Endothelial cell (in vitro differentiated cells): ENCODE results near the gene OR1M1. TPM values are rescaled to one million over a fixed set of nuclear protein-coding genes. Genes with fewer than 3 reads are reported as not detected.
A peak's percentile ranks its signal among the peaks of the same experiment; 100 is the strongest.

Experiments used
- DNase-seq: peaks from one replicate; pipeline ENCODE4 v3.0.0; 2021; ENCODE audit warnings: low spot score
- H3K27ac Mint-ChIP-seq: one replicate; pipeline ENCODE4 v1.8.0; 2021; ENCODE audit warnings: mixed read lengths, inconsistent platforms; ENCODE audit not compliant: unreplicated experiment
- H3K27me3 Mint-ChIP-seq: one replicate; pipeline ENCODE4 v1.8.0; 2021; ENCODE audit warnings: mild to moderate bottlenecking, moderate library complexity, mixed read lengths, inconsistent platforms; ENCODE audit not compliant: unreplicated experiment
- H3K36me3 Mint-ChIP-seq: one replicate; pipeline ENCODE4 v1.8.0; 2021; ENCODE audit warnings: mild to moderate bottlenecking, low read depth, mixed read lengths, inconsistent platforms; ENCODE audit not compliant: unreplicated experiment
- H3K4me1 Mint-ChIP-seq: one replicate; pipeline ENCODE4 v1.8.0; 2021; ENCODE audit warnings: mild to moderate bottlenecking, mixed read lengths, inconsistent platforms; ENCODE audit not compliant: unreplicated experiment
- H3K4me3 Mint-ChIP-seq: one replicate; pipeline ENCODE4 v1.8.0; 2021; ENCODE audit warnings: mild to moderate bottlenecking, mixed read lengths, inconsistent platforms; ENCODE audit not compliant: unreplicated experiment
- H3K9me3 Mint-ChIP-seq: one replicate; pipeline ENCODE4 v1.8.0; 2021; ENCODE audit warnings: mixed read lengths, inconsistent platforms; ENCODE audit not compliant: unreplicated experiment
- CTCF ChIP-seq: fragments of 200-600 bp; sonication (generic); IDR thresholded peaks from one replicate; pipeline ENCODE4 v1.5.0; 2021; ENCODE audit warnings: antibody characterized with exemption; ENCODE audit not compliant: unreplicated experiment
- long read RNA-seq: library from polyadenylated mRNA; unstranded; transcript quantifications from one replicate; pipeline ENCODE4 v2.0.0, GENCODE V29; 2020; ENCODE audit not compliant: unreplicated experiment
- total RNA-seq: library from RNA; stranded (reverse); fragmentation: NEBNext Ultra II Directional; extraction: Animal tissue kit (Norgen Biotek cat#: 25700); gene quantifications from one replicate; pipeline ENCODE4 v1.2.1, GENCODE V29; 2021; ENCODE audit not compliant: unreplicated experiment

OR1M1 gene
- not detected for total RNA-seq
- long read RNA-seq: 0 reads

- peaks cover 9% of the 10 kb centered on the region for H3K36me3 Mint-ChIP-seq
- no peak for TF ChIP-seq CTCF
- no peak for DNase-seq
- H3K27ac Mint-ChIP-seq: no peak within 1 kb of the TSS
- H3K27me3 Mint-ChIP-seq: no peaks in the 10 kb centered on the region
- H3K9me3 Mint-ChIP-seq: peaks cover 21% of the 10 kb centered on the region
- H3K4me3 Mint-ChIP-seq: peak within 1 kb of the TSS; percentile 21
- no peaks in the 10 kb centered on the region for H3K4me1 Mint-ChIP-seq
These were observed at the start of gene OR1M1 for GRCh38 chr19:9086761-9087160. OR1M1 (plus strand) TSS chr19:9087061; CDS start chr19:9093245, 6,184 bp downstream.

GRCh38 chr19:9037400-9038062, 49.3 kb upstream of the OR1M1 start:
- no peak for DNase-seq
- Mint-ChIP-seq H3K36me3 (peaks cover 15% of the 10 kb centered on the region), H3K27ac (no peak overlapping the region), H3K4me3 (no peak overlapping the region), H3K27me3 (peaks cover 4% of the 10 kb centered on the region), H3K9me3 (peaks cover 41% of the 10 kb centered on the region), H3K4me1 (no peaks in the 10 kb centered on the region)
- no peak for TF ChIP-seq CTCF

- DNase-seq: no peak
- TF ChIP-seq CTCF: no peak
- Mint-ChIP-seq H3K36me3 (peaks cover 19% of the 10 kb centered on the region), H3K27ac (no peak overlapping the region), H3K4me3 (no peak overlapping the region), H3K27me3 (peaks cover 2% of the 10 kb centered on the region), H3K9me3 (peaks cover 53% of the 10 kb centered on the region), H3K4me1 (no peaks in the 10 kb centered on the region)
These were observed 47.1 kb upstream of the OR1M1 start for GRCh38 chr19:9039728-9040127.

GRCh38 chr19:9040131-9040530, 46.7 kb upstream of the OR1M1 start:
- H3K27ac Mint-ChIP-seq: no peak overlapping the region
- no peak overlapping the region for H3K4me3 Mint-ChIP-seq
- peaks cover 19% of the 10 kb centered on the region for H3K36me3 Mint-ChIP-seq
- DNase-seq: no peak
- peaks cover 2% of the 10 kb centered on the region for H3K27me3 Mint-ChIP-seq
- H3K4me1 Mint-ChIP-seq: no peaks in the 10 kb centered on the region
- H3K9me3 Mint-ChIP-seq: peaks cover 53% of the 10 kb centered on the region
- no peak for TF ChIP-seq CTCF

- Mint-ChIP-seq H3K36me3 (peaks cover 14% of the 10 kb centered on the region), H3K9me3 (peaks cover 49% of the 10 kb centered on the region), H3K4me1 (no peaks in the 10 kb centered on the region), H3K27ac (no peak overlapping the region), H3K4me3 (no peak overlapping the region), H3K27me3 (no peaks in the 10 kb centered on the region)
- no peak for TF ChIP-seq CTCF
- no peak for DNase-seq
These were observed 45.8 kb upstream of the OR1M1 start for GRCh38 chr19:9041023-9041422.
